HG03457 (cell line): Measurements from ENCODE around the gene GEMIN4.
"Not testable (repeated sequence)": the region's sequence is repeated elsewhere in the genome, so short reads cannot be mapped to it uniquely, and the experiment has no call there.

ENCODE experiments used
- ATAC-seq: cut with Tn5 transposase; IDR thresholded peaks from one replicate; pipeline ENCODE4 v1.9.1; 2021; ENCODE audit warnings: moderate number of reproducible peaks; ENCODE audit not compliant: unreplicated experiment

Gene GEMIN4

DNA sequence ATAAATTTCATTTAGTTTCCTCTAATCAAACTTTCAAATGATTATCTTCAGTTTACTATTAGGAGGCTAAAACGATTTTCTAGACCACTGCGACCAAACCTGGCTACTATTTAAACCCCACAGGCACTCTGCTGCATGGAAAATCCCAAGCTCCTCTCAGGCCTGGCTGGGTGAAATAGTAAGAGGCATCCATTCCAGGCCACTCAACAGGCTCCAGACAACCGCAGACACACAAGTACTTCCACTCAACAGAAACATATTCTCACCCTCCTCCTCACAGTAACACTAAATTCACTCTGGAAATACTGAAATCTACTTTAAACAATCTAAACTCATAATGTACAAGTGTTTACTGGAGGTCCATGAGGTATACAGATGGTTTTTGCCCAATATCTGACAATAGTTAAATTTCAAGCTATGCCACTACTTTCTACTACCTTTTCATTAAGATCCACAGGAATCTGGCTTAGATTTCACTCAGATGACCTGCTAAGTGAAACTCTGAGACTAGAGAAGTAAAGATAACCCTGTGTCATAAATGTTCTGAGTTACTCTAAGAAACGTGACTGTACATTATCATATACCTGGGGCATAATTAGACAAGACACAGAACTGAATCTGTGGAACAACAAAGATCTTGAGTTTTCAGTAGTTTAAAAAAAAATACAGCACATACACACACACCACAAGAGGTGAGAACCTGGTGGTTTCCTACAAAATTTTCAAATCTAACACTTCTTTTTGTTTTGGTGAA is 47.8 kb downstream of the GEMIN4 start:
- no peak for ATAC-seq

DNA sequence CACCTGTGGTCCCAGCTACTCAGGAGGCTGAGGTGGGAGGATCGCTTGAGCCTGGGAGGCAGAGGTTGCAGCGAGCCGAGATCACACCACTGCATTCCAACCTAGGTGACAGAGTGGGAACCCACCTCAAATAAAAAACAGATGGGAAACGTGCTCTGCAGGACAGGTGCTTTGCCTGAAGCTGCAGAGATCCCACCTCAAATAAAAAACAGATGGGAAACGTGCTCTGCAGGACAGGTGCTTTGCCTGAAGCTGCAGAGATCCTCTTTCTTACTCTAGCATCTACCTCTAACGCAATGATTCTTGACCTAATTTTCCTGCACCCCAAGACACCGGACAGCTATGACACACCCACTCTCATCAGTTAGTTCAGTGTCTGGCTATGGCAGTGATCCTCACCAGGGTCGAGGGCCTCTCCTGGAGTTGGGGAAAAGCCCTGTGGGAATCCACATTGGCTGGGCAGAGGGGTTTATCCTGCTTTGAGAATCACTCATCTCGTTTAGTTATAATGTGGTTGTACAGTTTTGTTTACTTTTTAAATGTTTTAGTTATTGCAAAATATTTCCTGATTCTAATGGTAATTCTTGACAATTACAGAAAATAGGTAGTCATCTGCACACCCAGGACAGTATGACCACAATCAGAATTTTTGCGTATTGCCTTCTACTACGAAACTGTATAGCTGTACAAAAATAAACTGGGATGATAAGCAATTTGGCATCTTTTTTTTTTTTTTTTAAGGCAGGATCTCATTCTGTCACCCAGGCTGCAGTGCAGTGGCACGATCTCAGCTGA is 48.8 kb downstream of the GEMIN4 start:
- no peak for ATAC-seq

DNA sequence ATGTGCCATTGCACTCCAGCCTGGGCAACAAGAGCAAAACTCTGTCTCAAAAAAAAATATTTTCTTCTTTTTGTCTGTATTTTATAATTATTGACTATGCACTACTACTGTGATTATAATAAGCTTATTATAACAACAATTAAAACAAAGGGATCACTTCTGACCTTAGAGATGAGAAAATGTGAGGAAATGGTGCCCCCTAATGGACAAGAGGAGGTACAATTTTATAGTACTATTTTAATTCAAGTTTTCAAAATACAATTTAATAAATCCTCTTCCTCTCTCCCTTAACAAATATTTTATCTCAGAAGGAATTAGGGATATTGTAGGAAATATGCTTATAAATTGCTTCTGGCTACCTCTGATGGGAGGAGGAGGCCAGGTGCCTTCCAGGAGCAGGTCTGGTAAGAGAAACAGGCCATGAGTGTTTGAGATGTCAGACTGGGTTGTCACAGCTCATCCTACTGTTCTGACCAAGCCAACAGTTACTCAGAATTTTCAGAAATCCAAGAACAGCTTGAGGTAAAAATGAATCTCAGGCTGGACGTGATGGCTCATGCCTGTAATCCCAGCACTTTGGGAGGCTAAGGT is 51.5 kb downstream of the GEMIN4 start:
- ATAC-seq, result no peak

DNA sequence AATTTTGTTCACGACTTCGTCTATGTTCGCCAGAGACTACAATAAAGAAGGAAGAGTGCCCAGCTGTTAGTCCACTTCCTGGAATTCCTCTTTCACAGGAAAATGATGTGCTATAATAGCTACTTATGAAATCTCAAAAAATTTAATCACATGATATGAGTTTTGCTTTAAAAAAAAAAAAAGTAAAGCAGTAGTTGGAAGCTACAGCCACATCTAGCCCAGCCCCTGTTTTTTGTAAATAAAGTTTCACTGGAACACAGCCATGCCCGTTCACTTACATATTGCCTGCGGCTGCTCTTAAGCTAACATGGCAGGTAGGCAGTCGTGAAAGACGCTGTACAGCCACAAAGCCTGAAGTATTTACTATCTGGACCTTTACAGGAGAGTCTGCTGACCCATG is 52.7 kb downstream of the GEMIN4 start:
- ATAC-seq, result no peak

DNA sequence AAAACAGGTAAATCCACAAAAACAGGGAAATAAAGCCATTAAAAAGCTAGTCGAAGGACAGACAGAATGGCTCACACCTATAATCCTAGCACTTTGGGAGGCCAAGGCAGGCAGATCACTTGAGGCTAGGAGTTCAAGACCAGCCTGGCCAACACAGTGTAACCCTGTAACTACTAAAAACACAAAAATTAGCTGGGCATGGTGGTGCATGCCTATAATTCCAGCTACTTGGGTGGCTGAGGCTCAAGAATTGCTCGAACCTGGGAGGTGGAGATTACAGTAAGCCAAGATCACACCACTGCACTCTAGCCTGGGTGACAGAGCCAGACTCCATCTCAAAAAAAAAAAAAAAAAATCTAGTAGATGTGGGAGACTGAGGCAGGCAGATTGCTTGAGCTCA is 54.0 kb downstream of the GEMIN4 start:
- not testable (repeated sequence) for ATAC-seq

DNA sequence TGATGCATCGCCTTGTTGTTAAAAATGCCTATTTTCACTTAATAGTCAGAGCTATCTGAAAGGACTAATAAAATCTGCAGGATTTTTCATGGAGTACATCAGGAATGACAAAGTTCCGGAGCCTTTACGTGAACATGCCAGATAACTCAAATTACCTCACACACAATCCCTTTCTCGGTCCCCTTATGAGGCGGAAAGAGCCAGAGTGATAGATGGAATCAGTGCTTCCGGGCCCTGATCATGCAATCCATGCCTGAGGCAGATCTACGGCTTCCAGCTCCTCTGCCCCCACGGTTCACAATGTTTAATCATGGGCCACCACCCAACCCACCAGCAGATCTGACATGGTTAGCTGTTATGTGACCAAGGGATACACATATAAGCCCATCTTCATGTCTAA is 54.4 kb downstream of the GEMIN4 start:
- no peak for ATAC-seq

DNA sequence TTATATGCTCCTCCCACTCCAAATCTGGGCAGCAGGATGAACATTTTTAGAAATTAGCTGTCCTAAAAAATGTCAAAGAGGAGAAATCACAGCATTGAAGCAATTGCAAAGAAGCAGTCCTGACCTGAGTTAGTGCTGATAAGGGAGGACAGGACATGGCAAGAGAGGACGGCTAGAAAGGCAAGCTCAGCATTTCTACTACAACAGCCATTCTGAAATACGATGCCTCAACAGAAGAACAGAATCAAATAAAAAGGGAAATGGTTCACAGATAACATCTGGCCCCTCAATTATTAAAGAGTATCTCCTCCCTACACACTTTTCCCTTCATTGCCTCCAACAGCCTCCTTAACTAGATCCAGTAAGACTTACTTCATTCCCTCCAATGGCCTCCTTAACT is 55.7 kb downstream of the GEMIN4 start:
- no peak for ATAC-seq
